Testis (tissue), 3 donors: Measurements from ENCODE around the gene SECISBP2L. TPM values are rescaled to one million over a fixed set of nuclear protein-coding genes. Genes with fewer than 3 reads are reported as not detected.
"Not testable (repeated sequence)": the region's sequence is repeated elsewhere in the genome, so short reads cannot be mapped to it uniquely, and the experiment has no call there.

Experiments used
- DNase-seq: peaks from one replicate; pipeline ENCODE4 v3.0.0-alpha.2; 2019
- H3K27ac ChIP-seq, 2 donors: fragments of 200-600 bp; sonication (generic); one replicate each; pipeline ENCODE4 v1.5.1; 2019
- H3K27me3 ChIP-seq: fragments of 200-600 bp; sonication (generic); one replicate; pipeline ENCODE4 v1.5.1; 2019
- H3K36me3 ChIP-seq: fragments of 200-600 bp; sonication (generic); one replicate; pipeline ENCODE4 v1.5.1; 2017; ENCODE audit warnings: low read depth; ENCODE audit errors: missing control alignments
- H3K4me1 ChIP-seq: fragments of 200-600 bp; sonication (generic); one replicate; pipeline ENCODE4 v1.5.1; 2019
- H3K4me3 ChIP-seq, 2 donors: fragments of 200-600 bp; sonication (generic); one replicate each; pipeline ENCODE4 v1.5.1; 2017 to 2019
- H3K9me3 ChIP-seq: fragments of 200-600 bp; sonication (generic); one replicate; pipeline ENCODE4 v1.5.1; 2017
- CTCF ChIP-seq, 3 experiments: fragments of 450-650 bp in 2 of 3; fragments of 200-600 bp in 1 of 3; sonication (generic) in 1 of 3; IDR thresholded peaks; one replicate each; pipeline ENCODE4 v1.5.1; 2016 to 2019; ENCODE audit warnings: antibody characterized with exemption in 3 of 3, mild to moderate bottlenecking in 2 of 3, moderate library complexity in 1 of 3
- POLR2A ChIP-seq: fragments of 450-650 bp; IDR thresholded peaks from one replicate; pipeline ENCODE4 v1.6.1; 2017; ENCODE audit warnings: antibody characterized with exemption, mild to moderate bottlenecking, moderate library complexity
- WGBS, 2 donors: methylation state at CpG; one replicate each; pipeline ENCODE4 v1.1.5; 2018; 5-methylcytosine and 5-hydroxymethylcytosine counted together
- intact Hi-C: fragments of 100-400 bp; cut with DNase I; formaldehyde crosslinking; loops from one replicate; pipeline ENCODE4 v1.15.1; 2023; ENCODE audit warnings: low total_unique reads
- polyA plus RNA-seq: library from polyadenylated mRNA; stranded (reverse); fragments of 350-450 nt; fragmentation: Illumina TruSeq; extraction: RNeasy Lipid Tissue Mini Kit (QIAGEN cat#74804); gene quantifications from one replicate; pipeline ENCODE4 v1.2.3, GENCODE V29; 2014; ENCODE audit warnings: low read depth, low replicate concordance; ENCODE audit not compliant: insufficient read depth
- total RNA-seq, 2 donors: library from RNA; depleted of rRNA; stranded (reverse); fragments of >200 nt; gene quantifications; one replicate each; pipeline ENCODE4 v1.2.3, GENCODE V29; 2016

SECISBP2L gene
- total and polyA plus RNA-seq, 3 donors from 2014 or later, result 29.2 to 76.1 (median 53.6) TPM

GRCh38 chr15:48974882-48975281 lies 71.4 kb downstream of the SECISBP2L start:
- Histone ChIP-seq H3K9me3 (no peaks in the 10 kb centered on the region), H3K4me1 (peaks cover 4% of the 10 kb centered on the region), H3K36me3 (no peaks in the 10 kb centered on the region), H3K27ac (no peak overlapping the region), H3K4me3 (peak overlapping the region in 1 of 2 donors; percentile 68), H3K27me3 (no peaks in the 10 kb centered on the region)
- intact Hi-C loops, result no loop called here
- no peak for TF ChIP-seq CTCF (IDR thresholded peaks at IDR 0.05)
- WGBS, 2 donors, result 25 to 44% methylated on average over 2 of the region's 2 CpGs
- no peak for DNase-seq

- Histone ChIP-seq H3K9me3 (no peaks in the 10 kb centered on the region), H3K36me3 (no peaks in the 10 kb centered on the region), H3K27me3 (no peaks in the 10 kb centered on the region), H3K27ac (no peak overlapping the region), H3K4me3 (no peak overlapping the region), H3K4me1 (peaks cover 4% of the 10 kb centered on the region)
- intact Hi-C loops, result no loop called here
- 52 to 62% methylated on average over 7 to 35 of the region's 35 CpGs for WGBS, 2 donors
- no peak for DNase-seq
- no peak for TF ChIP-seq CTCF (IDR thresholded peaks at IDR 0.05)
- TF ChIP-seq POLR2A, result no peak
Measured at GRCh38 chr15:48972750-48973503, 73.3 kb downstream of the SECISBP2L start.

GRCh38 chr15:48970926-48971325 lies 75.3 kb downstream of the SECISBP2L start:
- H3K27me3 ChIP-seq, H3K9me3 ChIP-seq, H3K4me3 ChIP-seq, H3K36me3 ChIP-seq, H3K27ac ChIP-seq, H3K4me1 ChIP-seq, DNase-seq, intact Hi-C loops: not testable (repeated sequence)
- WGBS, 2 donors, result 79 to 94% methylated on average over 1 of the region's 1 CpG

- no peaks in the 10 kb centered on the region for H3K9me3 ChIP-seq
- WGBS, 2 donors, result 61 to 77% methylated on average over 4 of the region's 4 CpGs
- no peaks in the 10 kb centered on the region for H3K27me3 ChIP-seq
- intact Hi-C loops, result no loop called here
- H3K36me3 ChIP-seq, result no peaks in the 10 kb centered on the region
- no peak overlapping the region for H3K4me3 ChIP-seq
- H3K27ac ChIP-seq, result no peak overlapping the region
- H3K4me1 ChIP-seq, result peaks cover 2% of the 10 kb centered on the region
- no peak for TF ChIP-seq POLR2A
- no peak for TF ChIP-seq CTCF (IDR thresholded peaks at IDR 0.05)
- no peak for DNase-seq
Measured at GRCh38 chr15:48968066-48968465, 78.2 kb downstream of the SECISBP2L start.

- TF ChIP-seq CTCF (IDR thresholded peaks at IDR 0.05), result no peak
- no peak for TF ChIP-seq POLR2A
- no peak overlapping the region for H3K27ac ChIP-seq
- DNase-seq, result no peak
- intact Hi-C loops, result no loop called here
- no peak overlapping the region for H3K4me3 ChIP-seq
- H3K4me1 ChIP-seq, result peaks cover 2% of the 10 kb centered on the region
- H3K9me3 ChIP-seq, result no peaks in the 10 kb centered on the region
- no peaks in the 10 kb centered on the region for H3K36me3 ChIP-seq
- H3K27me3 ChIP-seq, result no peaks in the 10 kb centered on the region
Measured at GRCh38 chr15:48967336-48967735, 78.9 kb downstream of the SECISBP2L start.
